Esophagus (tissue), 2 donors: Measurements from ENCODE around the gene CERS6. TPM values are rescaled to one million over a fixed set of nuclear protein-coding genes. Genes with fewer than 3 reads are reported as not detected.
"Not testable (repeated sequence)": the region's sequence is repeated elsewhere in the genome, so short reads cannot be mapped to it uniquely, and the experiment has no call there.

ENCODE experiments used
- H3K27ac ChIP-seq, 2 donors: one replicate each; pipeline ENCODE4 v1.5.1; 2013; ENCODE audit warnings: low read depth in 2 of 2, mild to moderate bottlenecking in 2 of 2, inconsistent platforms in 1 of 2, low read length in 1 of 2, moderate library complexity in 1 of 2
- H3K27me3 ChIP-seq, 2 donors: one replicate each; pipeline ENCODE4 v1.6.1; 2013; ENCODE audit warnings: low read length in 2 of 2, control low read depth in 1 of 2, mild to moderate bottlenecking in 1 of 2; ENCODE audit not compliant: insufficient read depth in 2 of 2, control insufficient read depth in 1 of 2
- H3K36me3 ChIP-seq, 2 donors: one replicate each; pipeline ENCODE4 v1.6.1; 2013; ENCODE audit warnings: low read length in 1 of 2; ENCODE audit not compliant: control insufficient read depth in 2 of 2, insufficient read depth in 2 of 2
- H3K4me1 ChIP-seq, 2 donors: one replicate each; pipeline ENCODE4 v1.6.1; 2013; ENCODE audit warnings: low read length in 1 of 2; ENCODE audit not compliant: control insufficient read depth in 2 of 2, insufficient read depth in 2 of 2
- H3K4me3 ChIP-seq, 2 donors: one replicate each; pipeline ENCODE4 v1.5.1; 2013; ENCODE audit warnings: low read length in 2 of 2, mild to moderate bottlenecking in 2 of 2, low read depth in 1 of 2, moderate library complexity in 1 of 2
- H3K9me3 ChIP-seq, 2 donors: one replicate each; pipeline ENCODE4 v1.6.1; 2013; ENCODE audit warnings: mild to moderate bottlenecking in 2 of 2, low read depth in 1 of 2, low read length in 1 of 2, moderate library complexity in 1 of 2; ENCODE audit not compliant: control insufficient read depth in 2 of 2, insufficient read depth in 1 of 2
- WGBS, 2 donors: extraction: QIAGEN DNeasy Blood & Tissue Kit; methylation state at CpG; one replicate each; pipeline ENCODE4 v1.1.7; 2013; 5-methylcytosine and 5-hydroxymethylcytosine counted together
- polyA plus RNA-seq, 2 donors: library from polyadenylated mRNA; stranded (reverse); fragments of 200-250 nt; gene quantifications; one replicate each; pipeline ENCODE4 v1.2.3, GENCODE V29; 2013
- donor health status: healthy with polysubstance abuse.
- donor health status: Bipolar disorder and iron deficiency.

CERS6 gene
- polyA plus RNA-seq = 1 to 10 TPM; 4.2 to 7.6 TPM

- no peaks in the 10 kb centered on the region for H3K27me3 ChIP-seq
- H3K9me3 ChIP-seq = no peaks in the 10 kb centered on the region
- no peaks in the 10 kb centered on the region for H3K4me1 ChIP-seq
- peak within 1 kb of the TSS; percentile 82 to 93 for H3K27ac ChIP-seq
- H3K36me3 ChIP-seq = no peaks in the 10 kb centered on the region
- peak within 1 kb of the TSS; percentile 83 to 91 for H3K4me3 ChIP-seq
- WGBS, 2 donors = 1% methylated on average over 61 to 72 of the region's 72 CpGs
Observed at GRCh38 chr2:168455645-168456520, at the start of gene CERS6. Gene CERS6 (plus strand): TSS chr2:168456272. CDS start chr2:168456449, 177 bp downstream.

GRCh38 chr2:168412301-168412700 lies 43.8 kb upstream of the CERS6 start:
- H3K27me3 ChIP-seq, H3K36me3 ChIP-seq, H3K9me3 ChIP-seq, H3K4me3 ChIP-seq, H3K4me1 ChIP-seq, H3K27ac ChIP-seq: not testable (repeated sequence)
- 75 to 84% methylated on average over 5 of the region's 5 CpGs for WGBS, 2 donors

- not testable (repeated sequence) for H3K27ac ChIP-seq, H3K4me1 ChIP-seq, H3K9me3 ChIP-seq, H3K36me3 ChIP-seq, H3K4me3 ChIP-seq, H3K27me3 ChIP-seq
- WGBS, 2 donors = 88 to 91% methylated on average over 3 of the region's 3 CpGs
Observed at GRCh38 chr2:168413101-168413500, 43.0 kb upstream of the CERS6 start.

- H3K27me3 ChIP-seq = no peaks in the 10 kb centered on the region
- H3K36me3 ChIP-seq = no peaks in the 10 kb centered on the region
- H3K4me1 ChIP-seq = no peaks in the 10 kb centered on the region
- no peak overlapping the region for H3K4me3 ChIP-seq
- H3K27ac ChIP-seq = no peak overlapping the region
- H3K9me3 ChIP-seq = no peaks in the 10 kb centered on the region
Observed at GRCh38 chr2:168416555-168416954, 39.5 kb upstream of the CERS6 start.

- H3K36me3 ChIP-seq = no peaks in the 10 kb centered on the region
- H3K4me3 ChIP-seq = no peak overlapping the region
- no peak overlapping the region for H3K27ac ChIP-seq
- H3K4me1 ChIP-seq = no peaks in the 10 kb centered on the region
- H3K9me3 ChIP-seq = no peaks in the 10 kb centered on the region
- H3K27me3 ChIP-seq = no peaks in the 10 kb centered on the region
Observed at GRCh38 chr2:168422584-168422983, 33.5 kb upstream of the CERS6 start.

GRCh38 chr2:168424112-168424951 lies 31.7 kb upstream of the CERS6 start:
- no peaks in the 10 kb centered on the region for H3K4me1 ChIP-seq
- H3K36me3 ChIP-seq = no peaks in the 10 kb centered on the region
- WGBS, 2 donors = 31 to 46% methylated on average over 2 of the region's 2 CpGs
- H3K27ac ChIP-seq = no peak overlapping the region
- no peaks in the 10 kb centered on the region for H3K27me3 ChIP-seq
- no peak overlapping the region for H3K4me3 ChIP-seq
- no peaks in the 10 kb centered on the region for H3K9me3 ChIP-seq

- WGBS, 2 donors = 72 to 79% methylated on average over 3 of the region's 3 CpGs
- H3K27ac ChIP-seq = no peak overlapping the region
- no peaks in the 10 kb centered on the region for H3K9me3 ChIP-seq
- no peaks in the 10 kb centered on the region for H3K36me3 ChIP-seq
- H3K4me1 ChIP-seq = no peaks in the 10 kb centered on the region
- no peaks in the 10 kb centered on the region for H3K27me3 ChIP-seq
- H3K4me3 ChIP-seq = no peak overlapping the region
Observed at GRCh38 chr2:168424971-168425370, 31.1 kb upstream of the CERS6 start.

GRCh38 chr2:168426861-168427260 lies 29.2 kb upstream of the CERS6 start:
- H3K36me3 ChIP-seq = no peaks in the 10 kb centered on the region
- no peaks in the 10 kb centered on the region for H3K4me1 ChIP-seq
- H3K27ac ChIP-seq = no peak overlapping the region
- no peak overlapping the region for H3K4me3 ChIP-seq
- WGBS, 2 donors = 95 to 97% methylated on average over 2 of the region's 2 CpGs
- H3K27me3 ChIP-seq = no peaks in the 10 kb centered on the region
- H3K9me3 ChIP-seq = peaks cover 0 to 2% of the 10 kb centered on the region in 2 donors

GRCh38 chr2:168427451-168427850 lies 28.6 kb upstream of the CERS6 start:
- Histone ChIP-seq H3K9me3 (peaks cover 0 to 2% of the 10 kb centered on the region in 2 donors), H3K27me3 (no peaks in the 10 kb centered on the region), H3K4me3 (no peak overlapping the region), H3K27ac (no peak overlapping the region), H3K36me3 (no peaks in the 10 kb centered on the region), H3K4me1 (no peaks in the 10 kb centered on the region)
- 44 to 50% methylated on average over 3 of the region's 3 CpGs for WGBS, 2 donors
